OCI-LY1 (cell line): Measurements from ENCODE around the gene KCNH8.

ENCODE experiments used
- H2AFZ ChIP-seq: fragments of 200-600 bp; sonication (generic), shearing (Covaris generic); 2 replicates; pipeline ENCODE4 v1.6.0; 2014; ENCODE audit warnings: antibody characterized with exemption, mild to moderate bottlenecking, low read length
- H3F3A ChIP-seq: fragments of 200-600 bp; sonication (generic), shearing (Covaris generic); 2 replicates; pipeline ENCODE4 v1.6.0; 2014; ENCODE audit warnings: mild to moderate bottlenecking, antibody characterized with exemption, low read length, moderate library complexity; ENCODE audit not compliant: insufficient read depth
- H3K27ac ChIP-seq: fragments of 200-600 bp; sonication (generic); 2 replicates; pipeline ENCODE4 v1.5.1; 2014; ENCODE audit warnings: low read length, mixed run types, mild to moderate bottlenecking, low read depth; ENCODE audit not compliant: poor library complexity, severe bottlenecking
- H3K27me3 ChIP-seq: fragments of 200-600 bp; sonication (generic); 2 replicates; pipeline ENCODE4 v1.6.0; 2014; ENCODE audit warnings: antibody characterized with exemption, mild to moderate bottlenecking, low read length, moderate library complexity; ENCODE audit not compliant: insufficient read depth
- H3K36me3 ChIP-seq: fragments of 200-600 bp; sonication (generic); 2 replicates; pipeline ENCODE4 v1.6.1; 2014; ENCODE audit warnings: mild to moderate bottlenecking, antibody characterized with exemption, low read length, moderate library complexity, mixed read lengths; ENCODE audit not compliant: insufficient read depth
- H3K4me1 ChIP-seq: fragments of 200-600 bp; sonication (generic); 2 replicates; pipeline ENCODE4 v1.5.1; 2014; ENCODE audit warnings: mild to moderate bottlenecking, low read length, moderate library complexity; ENCODE audit not compliant: insufficient read depth, severe bottlenecking
- H3K4me2 ChIP-seq: fragments of 200-600 bp; sonication (generic), shearing (Covaris generic); 2 replicates; pipeline ENCODE4 v1.6.1; 2014; ENCODE audit warnings: low read length
- H3K4me3 ChIP-seq: fragments of 200-600 bp; sonication (generic); 2 replicates; pipeline ENCODE4 v1.5.1; 2014; ENCODE audit warnings: low read length, low read depth, mild to moderate bottlenecking, mixed read lengths; ENCODE audit not compliant: poor library complexity, severe bottlenecking
- H3K79me2 ChIP-seq: fragments of 200-600 bp; shearing (Covaris generic); 2 replicates; pipeline ENCODE4 v1.6.1; 2016; ENCODE audit warnings: mixed run types, low read length, mixed read lengths; ENCODE audit not compliant: insufficient read depth
- H3K9ac ChIP-seq: fragments of 200-600 bp; sonication (generic), shearing (Covaris generic); 2 replicates; pipeline ENCODE4 v1.6.1; 2014; ENCODE audit warnings: mild to moderate bottlenecking, low read length, mixed read lengths
- H3K9me2 ChIP-seq: fragments of 200-600 bp; sonication (generic), shearing (Covaris generic); 2 replicates; pipeline ENCODE4 v1.6.1; 2014; ENCODE audit warnings: low read depth, mild to moderate bottlenecking, low read length, mixed read lengths
- H3K9me3 ChIP-seq: fragments of 200-600 bp; shearing (Covaris generic); 2 replicates; pipeline ENCODE4 v1.6.1; 2014; ENCODE audit warnings: low read length, mixed read lengths
- H4K20me1 ChIP-seq: fragments of 200-600 bp; sonication (generic), shearing (Covaris generic); 2 replicates; pipeline ENCODE4 v1.6.0; 2016; ENCODE audit warnings: mild to moderate bottlenecking, low read length; ENCODE audit not compliant: insufficient read depth
- EZH2 ChIP-seq: fragments of 200-600 bp; sonication (generic), shearing (Covaris generic); IDR thresholded peaks from 2 replicates; pipeline ENCODE4 v1.8.0; 2017; ENCODE audit warnings: borderline replicate concordance, mixed run types, mild to moderate bottlenecking, antibody characterized with exemption, low read length, moderate library complexity, mixed read lengths
- TF ChIP-seq, protein P1 (sequence below): fragments of 200-600 bp; sonication (generic), shearing (Covaris generic); IDR thresholded peaks from 2 replicates; pipeline ENCODE4 v1.5.1; 2017; ENCODE audit warnings: mild to moderate bottlenecking, antibody characterized with exemption, low read length, moderate library complexity, mixed read lengths

KCNH8 gene

DNA sequence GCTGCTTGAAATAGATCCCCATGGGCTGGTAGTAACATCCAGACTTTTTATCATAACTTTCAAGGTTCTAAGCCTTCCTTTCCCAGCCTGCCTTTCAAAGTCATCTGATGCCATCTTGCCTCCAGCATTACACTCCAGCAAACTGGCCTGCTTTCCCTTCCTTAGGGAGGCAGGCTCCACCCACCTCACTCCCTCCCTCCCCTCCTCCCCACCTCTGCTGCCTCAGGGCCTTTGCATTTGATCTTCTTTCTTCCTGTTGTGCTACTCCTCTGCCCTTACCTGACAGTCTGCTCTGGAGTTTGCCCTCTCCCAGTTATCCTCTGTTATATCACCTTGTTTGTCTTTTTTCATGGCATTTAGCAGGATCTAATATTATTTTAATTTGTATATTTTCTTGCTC lies 319.5 kb downstream of the KCNH8 start:
- TF ChIP-seq, protein P1, sequence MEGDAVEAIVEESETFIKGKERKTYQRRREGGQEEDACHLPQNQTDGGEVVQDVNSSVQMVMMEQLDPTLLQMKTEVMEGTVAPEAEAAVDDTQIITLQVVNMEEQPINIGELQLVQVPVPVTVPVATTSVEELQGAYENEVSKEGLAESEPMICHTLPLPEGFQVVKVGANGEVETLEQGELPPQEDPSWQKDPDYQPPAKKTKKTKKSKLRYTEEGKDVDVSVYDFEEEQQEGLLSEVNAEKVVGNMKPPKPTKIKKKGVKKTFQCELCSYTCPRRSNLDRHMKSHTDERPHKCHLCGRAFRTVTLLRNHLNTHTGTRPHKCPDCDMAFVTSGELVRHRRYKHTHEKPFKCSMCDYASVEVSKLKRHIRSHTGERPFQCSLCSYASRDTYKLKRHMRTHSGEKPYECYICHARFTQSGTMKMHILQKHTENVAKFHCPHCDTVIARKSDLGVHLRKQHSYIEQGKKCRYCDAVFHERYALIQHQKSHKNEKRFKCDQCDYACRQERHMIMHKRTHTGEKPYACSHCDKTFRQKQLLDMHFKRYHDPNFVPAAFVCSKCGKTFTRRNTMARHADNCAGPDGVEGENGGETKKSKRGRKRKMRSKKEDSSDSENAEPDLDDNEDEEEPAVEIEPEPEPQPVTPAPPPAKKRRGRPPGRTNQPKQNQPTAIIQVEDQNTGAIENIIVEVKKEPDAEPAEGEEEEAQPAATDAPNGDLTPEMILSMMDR: no peak
- Histone ChIP-seq H3K4me2 (no peak overlapping the region), H3K9me2 (no peaks in the 10 kb centered on the region), H3K27me3 (no peaks in the 10 kb centered on the region), H2AFZ (no peak overlapping the region), H3K36me3 (no peaks in the 10 kb centered on the region), H3K9me3 (no peaks in the 10 kb centered on the region), H3K27ac (no peak overlapping the region), H4K20me1 (no peaks in the 10 kb centered on the region), H3K79me2 (no peaks in the 10 kb centered on the region), H3F3A (no peaks in the 10 kb centered on the region), H3K9ac (no peak overlapping the region), H3K4me1 (no peaks in the 10 kb centered on the region), H3K4me3 (no peak overlapping the region)

DNA sequence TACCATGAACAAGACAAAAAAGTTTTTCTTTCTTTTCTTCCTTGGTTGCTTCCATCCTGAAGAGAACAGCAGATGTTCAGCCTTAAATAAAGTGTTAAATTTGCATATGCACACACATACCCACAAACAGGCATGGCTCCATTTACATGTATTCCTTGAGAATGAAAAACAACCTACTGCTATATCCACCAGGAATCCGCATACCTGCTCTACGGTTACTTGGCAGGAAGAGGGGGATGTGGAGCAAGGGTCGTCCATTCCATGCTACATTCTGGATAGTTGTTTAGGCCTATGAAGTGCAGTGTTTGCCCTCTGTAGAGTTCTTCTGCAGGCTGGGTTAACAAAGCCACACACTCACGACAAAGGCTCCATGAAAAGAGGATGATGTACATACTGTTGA lies 322.8 kb downstream of the KCNH8 start:
- Histone ChIP-seq H2AFZ (no peak overlapping the region), H3K27ac (no peak overlapping the region), H3K4me2 (no peak overlapping the region), H3K9ac (no peak overlapping the region), H3K27me3 (no peaks in the 10 kb centered on the region), H3F3A (no peaks in the 10 kb centered on the region), H3K36me3 (no peaks in the 10 kb centered on the region), H3K4me1 (no peaks in the 10 kb centered on the region), H3K79me2 (no peaks in the 10 kb centered on the region), H3K4me3 (no peak overlapping the region), H4K20me1 (no peaks in the 10 kb centered on the region), H3K9me3 (no peaks in the 10 kb centered on the region), H3K9me2 (no peaks in the 10 kb centered on the region)
- TF ChIP-seq, protein P1: no peak
- TF ChIP-seq EZH2: no peak

DNA sequence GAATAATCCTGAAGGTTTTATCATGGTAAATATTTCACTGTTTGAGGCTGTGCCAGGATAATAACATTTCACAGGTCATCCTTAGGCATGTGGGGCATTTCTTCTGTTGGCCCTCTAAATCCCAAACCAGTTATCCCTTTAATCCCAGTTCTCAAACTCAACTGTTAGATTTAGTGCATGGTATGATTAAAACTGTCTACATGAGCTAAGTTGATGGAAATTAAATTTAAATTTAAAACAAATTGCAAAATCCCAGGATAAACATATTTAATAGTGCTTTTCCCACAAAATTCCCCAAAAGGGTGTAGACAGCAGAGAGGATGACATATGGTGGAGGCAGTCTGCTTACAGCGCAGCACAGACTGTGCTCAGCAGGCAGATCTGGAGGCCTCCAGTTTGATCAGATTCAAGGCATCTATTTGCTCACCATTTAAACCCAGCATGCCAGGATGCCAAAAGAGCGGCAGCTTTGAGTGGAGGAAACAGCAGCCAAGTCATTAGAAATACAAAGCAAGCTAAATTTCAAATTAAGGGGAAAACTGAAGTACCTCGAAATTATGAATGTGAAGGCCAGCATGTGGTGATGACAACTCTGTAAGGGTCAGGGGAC lies 325.8 kb downstream of the KCNH8 start:
- H3K36me3 ChIP-seq: no peaks in the 10 kb centered on the region
- H4K20me1 ChIP-seq: no peaks in the 10 kb centered on the region
- no peak overlapping the region for H2AFZ ChIP-seq
- TF ChIP-seq EZH2: no peak
- TF ChIP-seq, protein P1: no peak
- no peaks in the 10 kb centered on the region for H3K79me2 ChIP-seq
- H3K4me2 ChIP-seq: no peak overlapping the region
- H3K9me2 ChIP-seq: no peaks in the 10 kb centered on the region
- no peaks in the 10 kb centered on the region for H3F3A ChIP-seq
- no peaks in the 10 kb centered on the region for H3K9me3 ChIP-seq
- no peak overlapping the region for H3K9ac ChIP-seq
- no peak overlapping the region for H3K4me3 ChIP-seq
- no peaks in the 10 kb centered on the region for H3K27me3 ChIP-seq
- no peaks in the 10 kb centered on the region for H3K4me1 ChIP-seq
- H3K27ac ChIP-seq: no peak overlapping the region
